HCT116 (cell line): ENCODE data around the gene PRR3. TPM values are rescaled to one million over a fixed set of nuclear protein-coding genes. Genes with fewer than 3 reads are reported as not detected.

ENCODE experiments used
- ATAC-seq: fragments of 200-7000 bp; cut with Tn5 transposase; 2 replicates; pipeline ENCODE4 v1.9.1; 2020; ENCODE audit warnings: mild to moderate bottlenecking, moderate library complexity
- BruUV-seq: library from RNA; stranded (reverse); fragments of 400-500 nt; replicated peaks from 2 replicates; lab custom pipeline; 2021; lab: Mats Ljungman, UMichigan
- CTCF ChIA-PET: fragments of 300-600 bp; sonication (Branson Sonifier 250); formaldehyde crosslinking; loops from one replicate; lab custom pipeline; 2021; ENCODE audit warnings: antibody characterized with exemption; lab: Charles Lee
- POLR2A ChIA-PET: fragments of 300-600, 350-600 bp; sonication (Branson Sonifier 250); formaldehyde crosslinking; loops from one replicate; lab custom pipeline; 2021; ENCODE audit warnings: antibody characterized with exemption; lab: Charles Lee
- RAD21 ChIA-PET, 2 experiments: fragments of 300-600 bp; sonication (Branson Sonifier 250); formaldehyde crosslinking; loops; one replicate each; lab custom pipeline; 2023; ENCODE audit warnings: low total read pairs in 2 of 2; ENCODE audit not compliant: uncharacterized antibody in 2 of 2, unreplicated experiment in 2 of 2, low non-redundant PET in 1 of 2; lab: Charles Lee
- DNase-seq: peaks from one replicate; pipeline ENCODE4 v3.0.0-alpha.2; 2010; ENCODE audit warnings: low read depth, low spot score
- H2AFZ ChIP-seq: fragments of 200-600 bp; shearing (Covaris generic), sonication (generic); 2 replicates; pipeline ENCODE4 v1.6.1; 2017; ENCODE audit warnings: low read depth, mixed run types, mixed read lengths, antibody characterized with exemption, low read length; ENCODE audit not compliant: poor library complexity, severe bottlenecking
- H3K27ac ChIP-seq: 2 replicates; pipeline ENCODE4 v1.5.1; 2012; ENCODE audit warnings: low read depth, low read length
- H3K27me3 ChIP-seq: fragments of 200-600 bp; sonication (generic); 2 replicates; pipeline ENCODE4 v1.6.1; 2016; ENCODE audit warnings: mixed run types, low read length, mixed read lengths; ENCODE audit not compliant: insufficient read depth
- H3K36me3 ChIP-seq, 2 experiments: fragments of 200-500 bp in 1 of 2; fragments of 200-600 bp in 1 of 2; sonication (Bioruptor generic) in 1 of 2; sonication (generic) in 1 of 2; 2 replicates each; pipeline versions ENCODE4 v1.5.1 to v1.6.1; 2014 to 2016; ENCODE audit warnings: low read length in 2 of 2, inconsistent platforms in 1 of 2, mixed read lengths in 1 of 2, mixed run types in 1 of 2; ENCODE audit not compliant: insufficient read depth in 2 of 2, control insufficient read depth in 1 of 2
- H3K4me1 ChIP-seq, 2 experiments: fragments of 200-600 bp in 1 of 2; sonication (generic) in 1 of 2; 2 replicates each; pipeline versions ENCODE4 v1.5.1 to v1.6.1; 2012 to 2017; ENCODE audit warnings: low read length in 2 of 2, inconsistent platforms in 1 of 2, mild to moderate bottlenecking in 1 of 2, mixed read lengths in 1 of 2, mixed run types in 1 of 2, moderate library complexity in 1 of 2; ENCODE audit not compliant: insufficient read depth in 2 of 2, control insufficient read depth in 1 of 2
- H3K4me2 ChIP-seq: fragments of 200-600 bp; sonication (generic); 2 replicates; pipeline ENCODE4 v1.6.1; 2017; ENCODE audit warnings: mixed run types, low read length, mixed read lengths
- H3K4me3 ChIP-seq, 2 experiments: fragments of 200-600 bp in 1 of 2; sonication (generic) in 1 of 2; replicated peaks in 1 of 2; 2 replicates each; pipeline ENCODE4 v1.5.1; 2011 to 2016; ENCODE audit warnings: low read length in 2 of 2, control low read depth in 1 of 2, low read depth in 1 of 2, mild to moderate bottlenecking in 1 of 2, mixed read lengths in 1 of 2, mixed run types in 1 of 2
- H3K79me2 ChIP-seq: fragments of 200-600 bp; sonication (generic); 2 replicates; pipeline ENCODE4 v1.6.1; 2017; ENCODE audit warnings: mild to moderate bottlenecking, mixed run types, low read length, moderate library complexity, mixed read lengths; ENCODE audit not compliant: insufficient read depth
- H3K9ac ChIP-seq: fragments of 200-600 bp; sonication (generic); 2 replicates; pipeline ENCODE4 v1.6.1; 2016; ENCODE audit warnings: low read length, mixed read lengths
- H3K9me2 ChIP-seq: fragments of 200-600 bp; sonication (generic), shearing (Covaris generic); 2 replicates; pipeline ENCODE4 v1.6.1; 2017; ENCODE audit warnings: mixed run types, mild to moderate bottlenecking, moderate library complexity; ENCODE audit not compliant: insufficient read depth
- H3K9me3 ChIP-seq, 2 experiments: fragments of 200-500 bp in 1 of 2; fragments of 200-600 bp in 1 of 2; sonication (Bioruptor generic) in 1 of 2; sonication (generic) in 1 of 2; 2 replicates each; pipeline ENCODE4 v1.6.1; 2014 to 2017; ENCODE audit warnings: low read length in 2 of 2, mixed read lengths in 2 of 2, inconsistent platforms in 1 of 2, low read depth in 1 of 2, mild to moderate bottlenecking in 1 of 2, mixed run types in 1 of 2, moderate library complexity in 1 of 2; ENCODE audit not compliant: control insufficient read depth in 1 of 2, insufficient read depth in 1 of 2
- H4K20me1 ChIP-seq: fragments of 200-600 bp; sonication (generic), shearing (Covaris generic); 2 replicates; pipeline ENCODE4 v1.6.1; 2017; ENCODE audit warnings: mixed run types, mild to moderate bottlenecking, moderate library complexity; ENCODE audit not compliant: insufficient read depth
- CBX3 ChIP-seq: IDR thresholded peaks from 2 replicates; pipeline ENCODE4 v1.6.1; 2012; ENCODE audit warnings: low read depth
- CEBPB ChIP-seq: IDR thresholded peaks from 2 replicates; pipeline ENCODE4 v1.6.1; 2012; ENCODE audit warnings: low read depth
- CTCF ChIP-seq, 3 experiments: fragments of 200-600 bp in 1 of 3; sonication (generic) in 1 of 3; IDR thresholded peaks in 2 of 3; conservative IDR thresholded peaks in 1 of 3; 2 replicates each; pipeline ENCODE4 v1.5.1; 2012 to 2017; ENCODE audit warnings: low read depth in 2 of 3, low read length in 2 of 3, antibody characterized with exemption in 1 of 3, borderline replicate concordance in 1 of 3, control low read depth in 1 of 3, mild to moderate bottlenecking in 1 of 3, mixed read lengths in 1 of 3, mixed run types in 1 of 3, moderate library complexity in 1 of 3; ENCODE audit not compliant: insufficient read depth in 1 of 3
- EGR1 ChIP-seq: IDR thresholded peaks from 2 replicates; pipeline ENCODE4 v1.6.1; 2012; ENCODE audit warnings: low read depth
- POLR2A ChIP-seq: IDR thresholded peaks from 2 replicates; pipeline ENCODE4 v1.7.0; 2011; ENCODE audit warnings: borderline replicate concordance; ENCODE audit not compliant: insufficient read depth, insufficient read length; ENCODE audit errors: extremely low read depth
- POLR2AphosphoS5 ChIP-seq: IDR thresholded peaks from 2 replicates; pipeline ENCODE4 v1.6.1; 2011; ENCODE audit warnings: mild to moderate bottlenecking, low read depth, low read length, moderate library complexity
- RAD21 ChIP-seq: IDR thresholded peaks from 2 replicates; pipeline ENCODE4 v1.6.1; 2012; ENCODE audit warnings: low read depth, mild to moderate bottlenecking
- SP1 ChIP-seq: IDR thresholded peaks from 2 replicates; pipeline ENCODE4 v1.6.1; 2012; ENCODE audit warnings: low read depth
- SRF ChIP-seq: IDR thresholded peaks from 2 replicates; pipeline ENCODE4 v1.6.1; 2012; ENCODE audit warnings: low read depth
- TCF7L2 ChIP-seq: IDR thresholded peaks from 2 replicates; pipeline ENCODE4 v1.7.0; 2011; ENCODE audit warnings: borderline replicate concordance, inconsistent platforms; ENCODE audit not compliant: insufficient read depth, insufficient read length; ENCODE audit errors: extremely low read depth
- YY1 ChIP-seq: IDR thresholded peaks from 2 replicates; pipeline ENCODE4 v1.6.1; 2011; ENCODE audit warnings: low read length, low read depth, moderate library complexity, mild to moderate bottlenecking; ENCODE audit not compliant: insufficient replicate concordance; ENCODE audit errors: extremely low read depth
- intact Hi-C: fragments of 100-400 bp; cut with micrococcal nuclease; formaldehyde crosslinking; loops from 2 replicates; pipeline ENCODE4 v1.10.0; 2022
- total RNA-seq: library from RNA; stranded (reverse); gene quantifications from one replicate; pipeline ENCODE4 v1.2.1, GENCODE V29; 2021; ENCODE audit not compliant: unreplicated experiment
- TF ChIP-seq, protein P1 (sequence below): IDR thresholded peaks from 2 replicates; pipeline ENCODE4 v1.6.1; 2012
- TF ChIP-seq, protein P2 (sequence below): IDR thresholded peaks from 2 replicates; pipeline ENCODE4 v1.6.1; 2012

Gene PRR3
- total RNA-seq, 1 experiment from 2014 or later: 16.7 TPM

DNA sequence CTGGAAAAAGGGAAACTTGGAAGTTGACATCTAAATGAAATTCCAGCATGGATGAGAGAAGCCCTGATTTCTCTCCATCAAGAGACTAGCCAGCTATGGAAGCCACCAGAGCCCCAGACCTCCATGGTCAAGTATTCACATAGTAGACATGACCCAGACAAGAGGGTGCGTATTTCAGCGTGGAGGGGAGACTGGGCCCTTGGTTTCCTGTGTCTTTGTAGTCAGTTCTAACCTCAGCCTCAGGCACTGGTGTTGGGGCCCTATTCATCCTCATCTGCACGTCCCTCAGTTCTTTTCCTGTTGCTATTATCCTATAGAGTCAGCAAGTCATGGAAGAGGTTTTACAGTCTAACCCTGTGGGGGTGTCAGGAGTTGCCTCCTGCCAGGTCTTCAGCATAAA is 13.3 kb upstream of the PRR3 start (continued):
- TF ChIP-seq YY1: no peak

DNA sequence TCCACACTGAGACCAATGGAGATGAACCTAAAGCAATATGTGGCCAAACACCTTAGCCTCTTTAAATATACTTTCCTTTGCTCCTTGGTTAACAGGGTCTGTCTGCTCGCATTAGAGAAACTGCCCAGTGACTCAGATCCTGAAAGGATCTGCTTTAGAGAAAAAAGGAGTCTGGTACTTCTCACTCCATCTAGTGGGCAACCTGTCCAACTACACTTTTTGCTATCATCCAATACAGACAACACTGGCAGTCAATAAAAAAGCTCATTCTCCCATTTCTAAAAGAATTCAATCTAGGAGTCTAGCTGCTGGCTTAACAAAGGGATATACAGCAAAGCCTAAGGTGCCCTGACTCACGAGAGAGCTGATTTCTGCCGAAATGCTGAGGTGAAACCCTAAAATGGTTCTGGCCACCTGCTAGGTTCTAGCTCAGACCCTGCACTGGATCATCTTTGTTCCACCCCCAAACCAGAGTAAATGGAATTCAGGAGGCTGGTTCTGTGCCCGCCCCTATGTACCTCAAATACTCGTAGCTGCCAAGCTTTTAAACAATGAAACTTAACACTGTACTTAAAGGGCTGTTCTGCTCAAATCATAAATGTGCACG is 12.3 kb upstream of the PRR3 start:
- DNase-seq (peak; percentile 36), ATAC-seq (peak; percentile 68)
- Histone ChIP-seq H4K20me1 (no peaks in the 10 kb centered on the region), H2AFZ (no peak overlapping the region), H3K9me3 (no peaks in the 10 kb centered on the region), H3K27ac (no peak overlapping the region), H3K4me2 (no peak overlapping the region), H3K9ac (no peak overlapping the region), H3K4me1 (peaks cover 0 to 10% of the 10 kb centered on the region in 2 experiments; a peak in 2 of 4 replicates), H3K9me2 (no peaks in the 10 kb centered on the region), H3K4me3 (no peak overlapping the region), H3K27me3 (no peaks in the 10 kb centered on the region), H3K79me2 (no peaks in the 10 kb centered on the region), H3K36me3 (peaks cover 0 to 9% of the 10 kb centered on the region in 2 experiments; a peak in 1 of 4 replicates)
- TF ChIP-seq SP1: no peak
- no peak for TF ChIP-seq CBX3
- TF ChIP-seq, protein P1, sequence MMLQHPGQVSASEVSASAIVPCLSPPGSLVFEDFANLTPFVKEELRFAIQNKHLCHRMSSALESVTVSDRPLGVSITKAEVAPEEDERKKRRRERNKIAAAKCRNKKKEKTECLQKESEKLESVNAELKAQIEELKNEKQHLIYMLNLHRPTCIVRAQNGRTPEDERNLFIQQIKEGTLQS: no peak
- TF ChIP-seq, protein P2, sequence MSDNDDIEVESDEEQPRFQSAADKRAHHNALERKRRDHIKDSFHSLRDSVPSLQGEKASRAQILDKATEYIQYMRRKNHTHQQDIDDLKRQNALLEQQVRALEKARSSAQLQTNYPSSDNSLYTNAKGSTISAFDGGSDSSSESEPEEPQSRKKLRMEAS: no peak
- no peak for TF ChIP-seq POLR2A
- no peak for TF ChIP-seq EGR1
- TF ChIP-seq SRF: no peak
- peak; percentile 63 to 82 (median 70); a peak in 5 of 6 replicates for TF ChIP-seq CTCF (IDR thresholded peaks at IDR 0.05 in 2 of 3, conservative IDR thresholded peaks at IDR 0.05 in 1 of 3; ENCODE audit: borderline replicate concordance in 1 of 3, insufficient read depth in 1 of 3, low read depth in 2 of 3, low read length in 2 of 3)
- no peak for TF ChIP-seq TCF7L2
- peak; percentile 48 for TF ChIP-seq RAD21
- no peak for TF ChIP-seq POLR2AphosphoS5
- no peak for TF ChIP-seq CEBPB
- CTCF ChIA-PET: interaction anchor here (0.6 to 2.4 kb wide), 26 partner anchors 8 to 543 kb away, joined by 3 to 28 read pairs (median 5); partner anchors contain the start of genes ABCF1, GNL1, MDC1 and PRR3
- POLR2A ChIA-PET: interaction anchor here (0.6 to 1.3 kb wide), 5 partner anchors 8 to 68 kb away, joined by 3 to 10 read pairs (median 4); partner anchors contain the start of genes GNL1 and PRR3
- RAD21 ChIA-PET: interaction anchor here (0.7 to 1.0 kb wide), 3 partner anchors 61 to 63 kb away, joined by 3 to 4 read pairs (median 4); no protein-coding TSS in a partner anchor
- TSS peak; percentile 11 for BruUV-seq
- intact Hi-C loops: loop anchor here (1.0 to 5.0 kb wide), 2 partner anchors 61 to 188 kb away; no protein-coding TSS in a partner anchor
